ENCODE data around the gene IQCH.

IQCH gene

GRCh38 chr15:67327312-67327711, 72.7 kb downstream of the IQCH start:
- H3K4me3 ChIP-seq, result no peak overlapping the region
- no peak overlapping the region for H3K9ac ChIP-seq
- H3K36me3 ChIP-seq, result no peaks in the 10 kb centered on the region
- TF ChIP-seq Cebpa-rat (IDR thresholded peaks at IDR 0.05), result no peak
- no peaks in the 10 kb centered on the region for H4K20me1 ChIP-seq
- H3K27me3 ChIP-seq, result no peaks in the 10 kb centered on the region
- H3K4me2 ChIP-seq, result no peak overlapping the region
- no peak overlapping the region for H3K27ac ChIP-seq
- no peaks in the 10 kb centered on the region for H3K4me1 ChIP-seq
- peaks cover 18 to 32% (median 24%) of the 10 kb centered on the region in 11 experiments for H3K9me3 ChIP-seq (replicated peaks in 1 of 11)

GRCh38 chr15:67327737-67328136, 73.2 kb downstream of the IQCH start:
- H3K27me3 ChIP-seq, result no peaks in the 10 kb centered on the region
- peaks cover 13 to 27% (median 20%) of the 10 kb centered on the region in 11 experiments for H3K9me3 ChIP-seq (replicated peaks in 1 of 11)
- no peaks in the 10 kb centered on the region for H3K36me3 ChIP-seq

GRCh38 chr15:67329984-67330733, 75.6 kb downstream of the IQCH start:
- Histone ChIP-seq H3K4me3 (no peak overlapping the region), H3K9ac (no peak overlapping the region), H3K36me3 (no peaks in the 10 kb centered on the region), H4K20me1 (no peaks in the 10 kb centered on the region), H3K9me3 (replicated peaks in 1 of 11) (peaks cover 8 to 19% (median 12%) of the 10 kb centered on the region in 11 experiments), H3K27me3 (no peaks in the 10 kb centered on the region), H3K4me2 (no peak overlapping the region), H3K4me1 (no peaks in the 10 kb centered on the region), H3K27ac (no peak overlapping the region)
- TF ChIP-seq Cebpa-rat (IDR thresholded peaks at IDR 0.05), result no peak

More at GRCh38 chr15:67327737-67328136, 73.2 kb downstream of the IQCH start:
- H3K4me1 ChIP-seq, result no peaks in the 10 kb centered on the region
- no peak for TF ChIP-seq Cebpa-rat (IDR thresholded peaks at IDR 0.05)
- H3K4me3 ChIP-seq, result no peak overlapping the region
- no peak overlapping the region for H3K27ac ChIP-seq
- H3K4me2 ChIP-seq, result no peak overlapping the region
- no peaks in the 10 kb centered on the region for H4K20me1 ChIP-seq
- H3K9ac ChIP-seq, result no peak overlapping the region

- peaks cover 8 to 14% (median 11%) of the 10 kb centered on the region in 11 experiments for H3K9me3 ChIP-seq (replicated peaks in 1 of 11)
- no peak for TF ChIP-seq Cebpa-rat (IDR thresholded peaks at IDR 0.05)
- no peaks in the 10 kb centered on the region for H4K20me1 ChIP-seq
- H3K9ac ChIP-seq, result no peak overlapping the region
- no peaks in the 10 kb centered on the region for H3K4me1 ChIP-seq
- H3K4me2 ChIP-seq, result no peak overlapping the region
- no peaks in the 10 kb centered on the region for H3K36me3 ChIP-seq
- no peak overlapping the region for H3K4me3 ChIP-seq
- H3K27ac ChIP-seq, result no peak overlapping the region
- H3K27me3 ChIP-seq, result no peaks in the 10 kb centered on the region
Observed at GRCh38 chr15:67331676-67332075, 77.1 kb downstream of the IQCH start.

- Histone ChIP-seq H3K4me2 (no peak overlapping the region), H3K4me1 (peaks cover 0 to 8% (median 2%) of the 10 kb centered on the region in 10 experiments; a peak in 5 of 20 replicates), H3K4me3 (no peak overlapping the region), H3K9me3 (replicated peaks in 1 of 11) (no peaks in the 10 kb centered on the region), H3K9ac (no peak overlapping the region), H3K27me3 (no peaks in the 10 kb centered on the region), H3K36me3 (no peaks in the 10 kb centered on the region), H3K27ac (no peak overlapping the region), H4K20me1 (no peaks in the 10 kb centered on the region)
- no peak for TF ChIP-seq Cebpa-rat (IDR thresholded peaks at IDR 0.05)
Observed at GRCh38 chr15:67335026-67335425, 80.4 kb downstream of the IQCH start.

GRCh38 chr15:67335534-67336222, 81.1 kb downstream of the IQCH start:
- Histone ChIP-seq H3K36me3 (no peaks in the 10 kb centered on the region), H3K9ac (no peak overlapping the region), H3K27me3 (no peaks in the 10 kb centered on the region), H4K20me1 (no peaks in the 10 kb centered on the region), H3K4me3 (no peak overlapping the region), H3K9me3 (replicated peaks in 1 of 11) (no peaks in the 10 kb centered on the region), H3K27ac (no peak overlapping the region), H3K4me1 (peaks cover 0 to 8% (median 2%) of the 10 kb centered on the region in 10 experiments; a peak in 5 of 20 replicates), H3K4me2 (no peak overlapping the region)
- no peak for TF ChIP-seq Cebpa-rat (IDR thresholded peaks at IDR 0.05)

GRCh38 chr15:67340630-67341029, 86.0 kb downstream of the IQCH start:
- Histone ChIP-seq H3K9ac (no peak overlapping the region), H3K4me1 (peaks cover 0 to 8% (median 2%) of the 10 kb centered on the region in 10 experiments; a peak in 5 of 20 replicates), H3K4me3 (no peak overlapping the region), H3K4me2 (no peak overlapping the region), H3K36me3 (no peaks in the 10 kb centered on the region), H3K9me3 (replicated peaks in 1 of 11) (peaks cover 13 to 18% (median 15%) of the 10 kb centered on the region in 11 experiments; a peak in 18 of 22 replicates), H4K20me1 (no peaks in the 10 kb centered on the region), H3K27ac (no peak overlapping the region), H3K27me3 (no peaks in the 10 kb centered on the region)
- TF ChIP-seq Cebpa-rat (IDR thresholded peaks at IDR 0.05), result no peak

- H3K9me3 ChIP-seq (replicated peaks in 1 of 11), result peaks cover 18 to 25% (median 21%) of the 10 kb centered on the region in 11 experiments
- no peaks in the 10 kb centered on the region for H3K36me3 ChIP-seq
- no peak overlapping the region for H3K27ac ChIP-seq
- no peak overlapping the region for H3K9ac ChIP-seq
- H3K4me3 ChIP-seq, result no peak overlapping the region
- TF ChIP-seq Cebpa-rat (IDR thresholded peaks at IDR 0.05), result no peak
- peaks cover 0 to 8% (median 2%) of the 10 kb centered on the region in 10 experiments; a peak in 5 of 20 replicates for H3K4me1 ChIP-seq
- H4K20me1 ChIP-seq, result no peaks in the 10 kb centered on the region
- no peaks in the 10 kb centered on the region for H3K27me3 ChIP-seq
- H3K4me2 ChIP-seq, result no peak overlapping the region
Observed at GRCh38 chr15:67341539-67341938, 87.0 kb downstream of the IQCH start.

GRCh38 chr15:67343206-67343605, 88.6 kb downstream of the IQCH start:
- Histone ChIP-seq H3K4me3 (no peak overlapping the region), H4K20me1 (no peaks in the 10 kb centered on the region), H3K4me1 (peaks cover 0 to 6% (median under 1%) of the 10 kb centered on the region in 10 experiments; a peak in 5 of 20 replicates), H3K9ac (no peak overlapping the region), H3K27me3 (no peaks in the 10 kb centered on the region), H3K4me2 (no peak overlapping the region), H3K27ac (no peak overlapping the region), H3K9me3 (replicated peaks in 1 of 11) (peaks cover 21 to 35% (median 30%) of the 10 kb centered on the region in 11 experiments), H3K36me3 (no peaks in the 10 kb centered on the region)
- no peak for TF ChIP-seq Cebpa-rat (IDR thresholded peaks at IDR 0.05)

All from BLaER1 treated with 17β-estradiol and CSF1 and Interleukin-3, amounts not matched to agents 10 nM and 100 nM (cell line).